GM12873 (cell line): ENCODE results near the gene CCDC85A.

Experiments
- CTCF ChIP-seq: IDR thresholded peaks from 2 replicates; pipeline ENCODE4 v1.5.1; 2012; ENCODE audit warnings: low read depth, mild to moderate bottlenecking, moderate library complexity, low read length, control low read depth; ENCODE audit not compliant: insufficient read depth; ENCODE audit errors: missing control alignments

The CCDC85A gene

DNA sequence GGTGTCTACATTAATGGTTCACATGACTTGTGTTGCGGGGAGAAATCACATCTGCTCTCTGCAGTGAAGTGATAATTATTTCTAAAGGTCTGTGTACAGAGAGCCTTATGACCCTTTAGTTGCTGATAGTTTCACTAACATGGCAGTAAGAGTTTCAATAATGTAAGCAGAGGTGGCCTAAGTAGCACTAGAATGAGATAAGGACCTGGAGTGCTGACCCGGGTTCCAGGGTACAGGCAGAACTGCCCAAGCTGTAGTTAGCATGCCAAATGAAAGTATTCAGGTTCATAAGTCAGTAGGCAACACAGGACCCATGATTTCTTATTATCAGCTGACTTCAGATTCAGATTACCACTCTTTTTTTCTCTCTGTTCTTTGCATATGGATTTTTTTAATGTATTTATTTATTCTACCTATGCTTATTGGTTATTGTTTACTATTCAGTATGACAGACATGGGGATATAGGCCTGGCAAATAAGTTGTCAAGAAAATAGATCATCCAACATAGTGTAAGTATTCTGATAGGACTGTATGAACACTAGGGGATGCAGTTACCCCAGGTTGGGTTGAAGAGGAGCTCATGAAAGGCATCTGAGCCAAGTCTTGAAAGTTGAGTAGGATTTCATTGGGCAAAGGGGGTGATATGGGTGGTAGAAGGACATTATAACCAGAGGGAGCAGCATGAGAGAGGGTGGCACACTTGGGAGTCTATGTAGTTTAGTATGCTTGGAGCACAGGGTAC is 105.2 kb downstream of the CCDC85A start:
- peak; percentile 23 for TF ChIP-seq CTCF

GRCh38 chr2:56291711-56292110 is 107.9 kb downstream of the CCDC85A start:
- no peak for TF ChIP-seq CTCF

DNA sequence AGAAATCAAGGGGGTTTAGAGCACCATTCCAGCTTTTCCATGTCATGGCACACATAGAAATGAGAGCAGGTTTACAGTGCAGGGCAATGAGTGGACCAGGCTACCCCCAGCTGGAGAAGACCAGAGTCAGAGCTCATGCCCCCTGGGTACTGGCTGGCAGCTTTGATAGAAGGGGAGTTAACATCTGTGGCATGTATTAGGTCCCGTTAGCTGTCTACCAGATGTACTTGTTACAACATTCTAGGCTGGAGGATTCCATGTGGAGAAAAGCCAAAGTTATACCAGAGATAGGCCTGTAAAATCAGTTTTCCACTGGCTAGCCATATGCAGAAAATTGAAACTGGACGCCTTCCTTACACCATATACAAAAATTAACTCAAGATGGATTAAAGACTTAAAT is 109.2 kb downstream of the CCDC85A start:
- TF ChIP-seq CTCF = no peak

DNA sequence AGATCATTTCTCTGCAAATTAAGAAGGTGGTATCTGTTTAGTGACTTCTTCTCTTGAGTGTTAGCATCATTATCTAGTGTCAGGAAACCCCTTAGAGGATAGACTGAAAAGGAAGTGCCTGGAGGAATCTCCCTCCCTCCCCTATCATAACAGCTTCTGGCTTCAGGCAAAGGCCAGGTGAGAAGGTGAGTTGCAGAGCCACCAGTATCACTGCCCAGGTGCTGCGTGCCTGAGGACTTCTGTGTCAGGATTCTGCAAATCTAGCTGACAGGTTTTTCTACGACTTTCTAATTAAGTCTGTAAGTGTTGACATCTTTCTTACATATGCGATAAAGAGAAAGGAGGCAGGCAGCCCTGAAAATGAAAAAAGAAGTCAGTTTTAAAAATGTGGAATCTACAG is 111.9 kb downstream of the CCDC85A start:
- TF ChIP-seq CTCF = no peak

GRCh38 chr2:56297671-56298070 is 113.9 kb downstream of the CCDC85A start:
- TF ChIP-seq CTCF = no peak

DNA sequence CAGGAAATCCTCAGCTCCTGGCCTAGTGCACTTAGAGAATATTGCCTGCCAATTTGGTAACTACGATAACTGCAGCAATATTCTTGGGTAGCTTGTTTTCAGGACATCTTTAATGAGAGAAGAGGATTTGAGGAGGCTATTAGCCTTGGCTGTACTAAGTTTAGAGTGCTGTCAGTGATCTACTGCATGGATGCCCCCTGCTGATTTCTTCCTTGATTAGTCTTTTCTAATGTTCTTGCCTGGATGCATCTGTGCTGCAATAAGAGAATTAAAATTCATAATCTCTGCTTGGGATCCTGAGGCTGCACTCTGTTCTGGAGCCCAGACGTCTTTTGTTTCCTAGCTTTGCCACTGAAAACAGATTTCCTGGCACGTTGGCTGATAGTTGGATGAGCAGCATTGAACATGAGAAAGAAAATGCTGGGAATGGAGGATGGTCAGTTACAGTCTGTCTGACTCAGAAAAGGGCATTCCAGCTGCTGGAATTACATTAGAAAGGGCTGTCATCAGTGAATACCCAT is 115.4 kb downstream of the CCDC85A start:
- no peak for TF ChIP-seq CTCF

GRCh38 chr2:56309626-56310170 is 125.9 kb downstream of the CCDC85A start:
- no peak for TF ChIP-seq CTCF
